IPS DF 6.9 (cell line): ENCODE data around the gene WSB1.

Experiments
- DNase-seq: peaks from one replicate; pipeline ENCODE4 v3.0.0-alpha.2; 2013; ENCODE audit warnings: low read depth, low spot score
- H3K27ac ChIP-seq: one replicate; pipeline ENCODE4 v1.5.1; 2013; ENCODE audit warnings: low read length, control low read depth
- H3K27me3 ChIP-seq: 2 replicates; pipeline ENCODE4 v1.6.1; 2013; ENCODE audit warnings: mild to moderate bottlenecking, low read length; ENCODE audit not compliant: control insufficient read depth, insufficient read depth
- H3K36me3 ChIP-seq: 2 replicates; pipeline ENCODE4 v1.6.1; 2013; ENCODE audit warnings: low read length; ENCODE audit not compliant: control insufficient read depth, insufficient read depth
- H3K4me1 ChIP-seq: 2 replicates; pipeline ENCODE4 v1.6.1; 2013; ENCODE audit warnings: low read length; ENCODE audit not compliant: control insufficient read depth, insufficient read depth
- H3K4me3 ChIP-seq: 2 replicates; pipeline ENCODE4 v1.5.1; 2013; ENCODE audit warnings: mild to moderate bottlenecking, low read length
- H3K9me3 ChIP-seq: 2 replicates; pipeline ENCODE4 v1.6.1; 2013; ENCODE audit warnings: low read length, inconsistent platforms; ENCODE audit not compliant: control insufficient read depth, insufficient read depth
- WGBS: extraction: QIAGEN DNeasy Blood & Tissue Kit; methylation state at CpG from one replicate; pipeline ENCODE4 v1.1.7; 2013; ENCODE audit warnings: mixed read lengths, missing lambda C conversion rate; ENCODE audit not compliant: insufficient read length, insufficient coverage; 5-methylcytosine and 5-hydroxymethylcytosine counted together

The WSB1 gene

DNA sequence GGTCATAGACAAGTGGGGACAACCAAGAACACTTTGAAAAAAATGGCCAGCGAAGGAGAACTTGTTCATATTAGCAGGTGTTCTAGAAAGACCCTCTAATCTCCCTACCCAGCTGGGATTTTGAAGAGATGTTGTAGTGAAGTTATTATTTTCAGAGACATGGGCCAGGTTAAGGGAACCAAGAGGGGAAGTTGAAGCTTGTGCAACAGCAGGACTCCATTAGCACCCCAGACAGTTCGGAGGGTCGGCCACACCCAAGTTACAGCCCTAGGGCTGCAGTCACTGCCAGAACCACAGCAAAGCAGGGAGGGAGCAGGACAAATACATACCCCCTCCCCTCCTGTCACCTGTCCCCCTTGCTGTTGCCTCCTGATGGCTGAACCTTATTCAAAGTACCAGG is 42.3 kb downstream of the WSB1 start:
- WGBS, result no CpG with 5 or more reads among the region's 3 CpGs
- DNase-seq, result no peak
- peaks cover 7% of the 10 kb centered on the region; the same call in 1 of the 2 replicates for H3K4me1 ChIP-seq
- H3K27me3 ChIP-seq, result no peaks in the 10 kb centered on the region
- no peaks in the 10 kb centered on the region for H3K36me3 ChIP-seq
- no peaks in the 10 kb centered on the region for H3K9me3 ChIP-seq
- H3K27ac ChIP-seq, result no peak overlapping the region
- H3K4me3 ChIP-seq, result no peak overlapping the region

- H3K4me1 ChIP-seq, result peaks cover 4% of the 10 kb centered on the region
- no peak overlapping the region for H3K4me3 ChIP-seq
- no peak overlapping the region for H3K27ac ChIP-seq
- WGBS, result no CpG with 5 or more reads among the region's 9 CpGs
- no peak for DNase-seq
- no peaks in the 10 kb centered on the region for H3K27me3 ChIP-seq
- H3K36me3 ChIP-seq, result no peaks in the 10 kb centered on the region
- H3K9me3 ChIP-seq, result no peaks in the 10 kb centered on the region
Observed at GRCh38 chr17:27338536-27338985, 44.6 kb downstream of the WSB1 start.

DNA sequence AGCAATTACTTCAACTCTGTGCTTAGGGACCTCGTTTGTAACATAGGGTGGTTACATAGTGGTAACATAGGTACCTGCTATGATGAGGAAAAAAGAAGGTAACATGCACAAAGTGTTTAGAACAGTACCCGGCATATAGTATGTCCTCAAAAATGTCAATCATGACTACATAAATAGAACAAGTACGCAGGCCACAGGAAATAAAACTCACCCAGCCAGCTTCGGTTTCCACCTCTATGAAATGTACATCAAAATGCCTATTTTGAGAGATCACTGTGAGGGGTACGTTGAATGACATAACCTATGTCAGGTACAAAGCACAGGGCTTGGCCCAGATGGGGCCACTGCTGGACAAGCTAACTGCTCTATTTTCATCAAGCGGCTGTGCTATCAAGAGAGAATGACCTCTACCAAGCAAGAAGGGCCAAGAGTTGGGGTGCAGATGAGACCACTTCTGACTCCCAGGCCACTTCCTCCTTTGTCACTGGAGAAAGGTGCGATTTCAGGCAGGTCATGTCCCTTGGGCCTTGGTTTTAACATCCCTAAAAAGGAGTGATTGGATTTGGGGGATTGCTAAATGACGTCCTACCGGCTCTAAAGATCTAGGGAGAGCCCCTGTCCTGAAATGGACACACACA is 45.4 kb downstream of the WSB1 start:
- Histone ChIP-seq H3K27ac (no peak overlapping the region), H3K4me3 (no peak overlapping the region), H3K4me1 (peaks cover 8% of the 10 kb centered on the region), H3K36me3 (no peaks in the 10 kb centered on the region), H3K9me3 (no peaks in the 10 kb centered on the region), H3K27me3 (no peaks in the 10 kb centered on the region)
- DNase-seq, result no peak
- WGBS, result no CpG with 5 or more reads among the region's 9 CpGs

DNA sequence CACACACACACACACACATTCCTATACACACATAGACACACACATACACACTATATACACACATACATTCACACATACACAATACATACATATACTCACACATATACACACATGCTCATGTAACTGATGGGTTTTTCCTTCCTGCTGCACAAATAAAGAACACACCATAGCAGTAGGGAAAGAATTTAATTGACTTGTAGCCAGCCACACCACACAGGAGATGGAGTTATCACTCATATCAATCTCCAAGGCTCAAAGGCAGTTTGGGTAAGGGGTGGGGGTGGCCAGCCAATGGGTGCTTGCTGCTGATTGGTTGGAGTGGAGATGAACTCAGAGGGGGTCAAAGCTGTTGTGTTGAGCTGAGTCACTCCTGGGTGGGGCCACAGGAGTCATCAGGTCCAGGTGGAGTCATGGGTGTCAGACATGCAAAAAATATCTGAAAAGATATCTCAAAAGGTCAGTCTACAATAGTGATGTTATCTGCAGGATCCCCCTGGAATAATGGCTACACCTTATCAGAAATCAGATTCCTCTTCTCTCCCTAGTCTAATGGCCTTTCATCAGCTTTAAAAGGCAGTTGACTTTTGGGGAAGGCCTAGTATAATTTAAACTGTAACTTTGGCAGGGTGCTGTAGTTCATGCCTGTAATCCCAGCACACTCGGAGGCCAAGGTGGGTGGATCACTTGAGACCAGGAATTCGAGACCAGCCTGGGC is 46.1 kb downstream of the WSB1 start:
- Histone ChIP-seq H3K4me3 (no peak overlapping the region), H3K9me3 (no peaks in the 10 kb centered on the region), H3K27me3 (no peaks in the 10 kb centered on the region), H3K36me3 (no peaks in the 10 kb centered on the region), H3K4me1 (peaks cover 8% of the 10 kb centered on the region), H3K27ac (no peak overlapping the region)
- WGBS, result no CpG with 5 or more reads among the region's 2 CpGs
- DNase-seq, result no peak

DNA sequence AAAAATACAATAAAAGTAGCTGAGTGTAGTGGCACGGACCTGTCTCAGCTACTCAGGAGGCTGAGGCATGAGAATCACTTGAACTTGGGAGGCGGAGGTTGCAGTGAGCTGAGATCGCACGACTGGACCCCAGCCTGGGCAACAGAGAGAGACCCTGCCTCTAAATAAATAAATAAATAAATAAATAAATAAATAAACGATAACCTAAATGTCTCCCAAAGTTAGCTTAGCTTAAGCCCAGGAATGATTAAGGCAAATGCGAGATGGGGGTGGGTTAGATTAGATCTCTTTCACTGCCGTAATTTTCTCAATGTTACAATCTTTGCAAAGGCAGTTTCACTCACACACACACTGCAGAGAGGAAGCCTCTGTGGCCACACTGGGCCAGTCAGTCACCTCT is 46.7 kb downstream of the WSB1 start:
- H3K27me3 ChIP-seq, result no peaks in the 10 kb centered on the region
- WGBS, result no CpG with 5 or more reads among the region's 7 CpGs

DNA sequence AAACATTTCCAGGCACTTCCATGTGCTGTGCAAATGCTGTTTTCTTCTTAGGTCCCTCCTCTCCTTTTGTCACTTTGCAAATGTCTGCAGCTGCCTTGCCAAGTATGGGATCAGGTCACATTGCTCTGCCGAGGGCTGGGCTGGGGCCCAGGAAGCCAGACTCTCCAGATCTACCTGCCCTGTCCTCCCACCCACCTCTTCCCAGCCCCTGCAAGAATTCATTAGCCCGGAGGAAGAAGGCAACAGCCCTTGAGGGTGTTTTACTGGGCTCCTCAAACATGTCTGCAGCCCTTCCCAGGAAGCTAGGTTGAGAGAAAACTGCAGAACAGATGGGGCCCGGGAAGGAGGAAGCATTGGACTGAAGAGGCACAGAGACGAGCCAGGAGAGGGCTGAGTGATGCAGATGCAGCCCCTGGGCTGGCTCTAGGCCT is 47.1 kb downstream of the WSB1 start:
- H3K27ac ChIP-seq, result no peak overlapping the region
- H3K4me3 ChIP-seq, result no peak overlapping the region

More for the DNA sequence above, 46.7 kb downstream of the WSB1 start:
- H3K4me3 ChIP-seq, result no peak overlapping the region
- no peaks in the 10 kb centered on the region for H3K36me3 ChIP-seq
- no peak overlapping the region for H3K27ac ChIP-seq
- H3K9me3 ChIP-seq, result no peaks in the 10 kb centered on the region
- DNase-seq, result no peak
- H3K4me1 ChIP-seq, result peaks cover 8% of the 10 kb centered on the region

GRCh38 chr17:27342059-27342458 is 48.1 kb downstream of the WSB1 start:
- H3K4me3 ChIP-seq, result no peak overlapping the region
- no peak for DNase-seq
- peaks cover 8% of the 10 kb centered on the region for H3K4me1 ChIP-seq
- H3K9me3 ChIP-seq, result no peaks in the 10 kb centered on the region
- no peaks in the 10 kb centered on the region for H3K36me3 ChIP-seq
- no peak overlapping the region for H3K27ac ChIP-seq
- no peaks in the 10 kb centered on the region for H3K27me3 ChIP-seq
- WGBS, result no CpG with 5 or more reads among the region's 4 CpGs

More for the DNA sequence above, 47.1 kb downstream of the WSB1 start:
- Histone ChIP-seq H3K36me3 (no peaks in the 10 kb centered on the region), H3K4me1 (peaks cover 8% of the 10 kb centered on the region), H3K9me3 (no peaks in the 10 kb centered on the region), H3K27me3 (no peaks in the 10 kb centered on the region)
- no peak for DNase-seq
- no CpG with 5 or more reads among the region's 4 CpGs for WGBS

GRCh38 chr17:27343294-27343693 is 49.4 kb downstream of the WSB1 start:
- WGBS, result no CpG with 5 or more reads among the region's 3 CpGs
- peaks cover 8% of the 10 kb centered on the region for H3K4me1 ChIP-seq
- H3K27me3 ChIP-seq, result no peaks in the 10 kb centered on the region
- no peak for DNase-seq
- H3K27ac ChIP-seq, result no peak overlapping the region
- H3K4me3 ChIP-seq, result no peak overlapping the region
- H3K36me3 ChIP-seq, result no peaks in the 10 kb centered on the region
- H3K9me3 ChIP-seq, result no peaks in the 10 kb centered on the region

- H3K4me1 ChIP-seq, result peaks cover 8% of the 10 kb centered on the region
- no peaks in the 10 kb centered on the region for H3K9me3 ChIP-seq
- H3K27me3 ChIP-seq, result no peaks in the 10 kb centered on the region
- DNase-seq, result no peak
- WGBS, result no CpG with 5 or more reads among the region's 3 CpGs
- H3K27ac ChIP-seq, result no peak overlapping the region
- no peaks in the 10 kb centered on the region for H3K36me3 ChIP-seq
- no peak overlapping the region for H3K4me3 ChIP-seq
Observed at GRCh38 chr17:27343977-27344607, 50.2 kb downstream of the WSB1 start.

GRCh38 chr17:27345141-27345904 is 51.4 kb downstream of the WSB1 start:
- H3K9me3 ChIP-seq, result no peaks in the 10 kb centered on the region
- H3K4me3 ChIP-seq, result peak overlapping the region; percentile 14; the same call in 1 of the 2 replicates
- H3K36me3 ChIP-seq, result no peaks in the 10 kb centered on the region
- H3K27me3 ChIP-seq, result no peaks in the 10 kb centered on the region
- DNase-seq, result no peak
- no CpG with 5 or more reads among the region's 17 CpGs for WGBS
- H3K27ac ChIP-seq, result peak overlapping the region; percentile 61
- H3K4me1 ChIP-seq, result peaks cover 7% of the 10 kb centered on the region
